GM19193 (cell line): Measurements from ENCODE around the gene MYOC.

Experiments used
- POLR2A ChIP-seq: IDR thresholded peaks from 4 replicates; pipeline ENCODE4 v1.6.1; 2011; ENCODE audit not compliant: insufficient read depth, insufficient read length; ENCODE audit errors: extremely low read depth

MYOC gene

DNA sequence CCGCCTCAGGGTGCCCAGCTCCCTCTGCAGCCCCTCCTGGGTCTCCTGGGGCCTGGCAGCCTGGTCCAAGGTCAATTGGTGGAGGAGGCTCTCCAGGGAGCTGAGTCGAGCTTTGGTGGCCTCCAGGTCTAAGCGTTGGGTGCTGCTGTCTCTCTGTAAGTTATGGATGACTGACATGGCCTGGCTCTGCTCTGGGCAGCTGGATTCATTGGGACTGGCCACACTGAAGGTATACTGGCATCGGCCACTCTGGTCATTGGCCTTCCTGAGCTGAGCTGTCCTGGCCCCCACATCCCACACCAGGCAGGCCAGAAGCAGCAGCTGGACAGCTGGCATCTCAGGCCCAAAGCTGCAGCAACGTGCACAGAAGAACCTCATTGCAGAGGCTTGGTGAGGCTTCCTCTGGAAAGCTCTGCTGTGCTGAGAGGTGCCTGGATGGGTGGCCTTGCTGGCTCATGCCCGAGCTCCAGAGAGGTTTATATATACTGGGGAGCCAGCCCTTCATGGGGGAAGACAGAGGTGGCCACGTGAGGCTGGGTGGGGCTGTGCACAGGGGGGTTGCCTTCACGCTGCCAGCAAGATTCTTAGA, at the start of gene MYOC:
MYOC (minus strand) TSS at position 455 of the 589 bp plus-strand sequence; CDS start at position 378, 77 bp downstream.
- no peak for TF ChIP-seq POLR2A

DNA sequence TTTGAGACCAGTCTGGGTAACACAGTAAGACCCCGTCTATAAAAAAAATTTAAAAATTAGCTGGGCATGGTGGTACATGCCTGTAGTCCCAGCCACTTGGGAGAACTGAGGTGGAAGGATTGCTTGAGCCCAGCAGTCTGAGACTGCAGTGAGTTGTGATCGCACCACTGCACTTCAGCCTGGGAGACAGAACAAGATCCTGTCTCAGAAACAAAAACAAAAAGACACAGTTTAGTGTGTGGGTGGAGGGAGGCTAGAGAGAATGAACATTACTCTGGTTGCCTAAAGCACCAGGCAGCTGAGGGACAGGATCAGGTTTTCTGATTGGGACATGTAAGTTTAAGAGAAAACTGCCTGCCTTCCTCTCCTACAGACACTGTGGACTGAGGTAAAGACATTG, 47.0 kb upstream of the MYOC start:
- TF ChIP-seq POLR2A, result no peak

DNA sequence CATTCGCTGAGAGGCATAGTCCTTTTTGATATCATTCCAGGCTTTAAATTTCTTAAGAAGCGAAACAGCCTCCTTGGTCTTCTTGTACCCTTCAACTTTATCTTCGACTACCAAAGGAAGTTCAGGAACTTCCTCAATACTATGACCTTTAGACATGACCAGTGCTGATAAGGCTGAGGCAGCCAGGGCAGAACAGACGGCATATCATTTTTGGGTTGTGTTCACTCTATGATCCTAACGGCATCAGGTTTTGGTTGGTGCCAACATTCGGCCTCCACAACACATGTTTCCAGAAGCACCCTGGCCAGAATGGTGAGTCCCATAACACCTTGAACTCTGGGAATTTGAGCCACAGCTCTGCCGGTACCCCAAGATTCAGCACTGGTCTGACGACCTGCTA, 31.4 kb upstream of the MYOC start:
- no peak for TF ChIP-seq POLR2A

DNA sequence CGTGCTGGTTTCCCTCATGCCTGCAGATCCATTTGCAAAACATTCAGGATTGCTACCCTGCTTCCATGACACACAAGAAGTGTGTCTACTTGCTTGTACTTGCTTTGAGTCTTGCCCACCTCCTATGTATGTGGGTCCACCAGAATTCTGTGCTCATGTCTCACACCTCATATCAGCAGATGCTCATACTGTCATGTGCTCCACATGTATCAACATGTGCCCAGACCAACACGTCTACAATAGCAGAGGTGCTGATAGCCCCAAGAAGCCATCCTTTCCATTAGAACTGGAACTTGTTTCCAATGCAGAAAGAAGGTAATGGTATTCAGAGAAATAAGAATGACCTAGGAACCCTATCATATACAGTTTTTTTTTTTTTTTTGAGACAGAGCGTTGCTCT, 27.9 kb upstream of the MYOC start:
- TF ChIP-seq POLR2A, result no peak

DNA sequence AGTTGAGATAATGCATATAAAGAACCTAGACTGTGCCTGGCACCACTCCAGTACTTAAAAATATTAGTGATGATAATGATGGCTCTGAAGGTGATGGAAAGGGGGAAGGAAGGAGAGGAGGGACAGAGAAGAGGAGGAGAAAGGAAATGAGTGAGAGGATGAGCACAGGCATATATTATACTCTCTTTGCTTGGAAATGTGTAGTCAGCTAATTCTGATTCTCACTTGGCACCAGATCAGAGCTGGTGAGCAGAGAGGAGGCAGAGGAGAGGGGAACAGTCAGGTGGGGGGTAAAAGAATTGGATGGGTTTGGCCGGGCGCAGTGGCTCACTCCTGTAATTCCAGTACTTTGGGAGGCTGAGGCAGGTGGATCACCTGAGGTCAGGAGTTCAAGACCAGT, 24.3 kb upstream of the MYOC start:
- TF ChIP-seq POLR2A, result no peak

DNA sequence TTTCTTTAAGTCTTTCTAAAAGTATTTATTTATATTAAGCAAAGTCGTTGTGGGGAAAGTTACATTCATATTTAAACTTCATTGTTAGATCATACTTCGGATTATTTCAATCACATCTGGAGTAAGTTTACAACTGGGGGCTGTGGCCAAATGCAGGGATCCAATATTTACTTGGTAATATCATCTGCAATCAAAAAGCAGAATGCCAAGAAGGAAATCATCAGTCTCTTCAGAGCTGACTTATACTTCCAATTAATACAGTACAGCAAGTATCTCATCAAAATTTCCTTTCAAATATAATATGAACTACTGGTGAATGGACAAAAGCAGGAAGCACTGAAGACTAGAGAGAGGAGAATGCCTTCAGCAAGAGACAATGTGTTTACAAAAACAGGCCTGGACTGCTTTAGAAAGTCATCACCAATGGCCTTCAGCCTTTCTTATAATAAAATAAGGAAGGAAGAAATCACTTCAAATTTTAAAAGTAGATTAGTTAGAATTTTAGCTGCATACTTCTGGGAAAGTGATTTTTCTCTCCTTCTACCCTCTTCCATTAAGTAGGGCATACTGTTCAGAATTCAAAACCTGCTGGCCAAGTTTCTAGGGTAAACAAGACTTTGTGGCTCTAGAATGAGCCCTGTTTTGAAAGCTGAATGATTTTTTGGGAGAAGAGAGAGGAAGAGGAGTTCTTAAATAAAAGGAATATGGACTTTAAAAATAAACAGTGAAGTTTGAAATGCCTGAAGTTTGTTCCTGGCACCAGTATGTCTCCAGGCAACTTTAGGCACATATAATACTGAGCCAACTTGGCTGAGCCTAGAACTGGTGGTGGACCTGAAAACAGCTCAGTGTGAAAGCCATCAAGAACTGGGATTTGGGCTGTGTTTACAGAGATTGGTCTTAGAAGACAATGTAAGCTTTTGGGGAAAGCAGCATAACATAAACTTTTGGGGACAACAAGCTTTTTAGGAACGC, 22.2 kb upstream of the MYOC start:
- TF ChIP-seq POLR2A, result no peak

DNA sequence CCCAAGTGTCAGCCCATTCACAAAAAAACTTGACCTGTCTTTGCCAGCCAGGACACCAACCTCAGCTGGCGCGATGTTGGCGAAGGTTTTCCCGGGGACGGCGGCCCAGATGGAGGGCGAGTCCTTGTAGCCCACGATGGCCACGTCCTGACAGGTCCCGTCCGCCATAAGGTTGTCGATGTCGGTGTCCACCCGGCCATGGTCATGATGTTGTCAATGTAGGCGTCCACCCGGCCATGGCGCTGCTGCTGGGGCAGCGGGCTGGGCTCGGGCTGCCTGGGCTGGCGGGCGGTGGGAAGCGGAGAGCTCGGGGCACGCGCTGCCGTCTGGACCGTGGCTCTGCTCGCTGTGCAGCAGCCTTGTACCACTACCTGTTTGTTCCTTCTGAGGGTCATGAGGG, 18.3 kb upstream of the MYOC start:
- TF ChIP-seq POLR2A, result no peak

DNA sequence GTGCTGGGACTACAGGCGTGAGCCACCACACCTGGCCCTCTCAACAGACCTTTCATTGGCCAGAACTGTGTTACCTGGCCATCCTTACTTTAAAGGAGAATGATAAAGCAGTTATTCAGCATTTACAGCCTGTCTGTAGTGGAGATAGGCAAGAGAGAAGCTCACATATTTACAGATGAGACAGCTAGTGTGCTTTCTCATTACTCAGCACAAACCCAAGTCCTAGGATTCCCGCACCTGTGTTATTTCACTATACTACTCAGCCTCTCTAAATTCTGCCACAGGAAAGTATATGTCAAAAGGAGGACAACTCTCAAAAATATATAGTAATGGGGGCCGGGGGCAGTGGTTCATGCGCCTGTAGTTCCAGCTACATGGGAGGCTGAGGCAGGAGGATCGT, 15.9 kb upstream of the MYOC start:
- TF ChIP-seq POLR2A, result no peak

DNA sequence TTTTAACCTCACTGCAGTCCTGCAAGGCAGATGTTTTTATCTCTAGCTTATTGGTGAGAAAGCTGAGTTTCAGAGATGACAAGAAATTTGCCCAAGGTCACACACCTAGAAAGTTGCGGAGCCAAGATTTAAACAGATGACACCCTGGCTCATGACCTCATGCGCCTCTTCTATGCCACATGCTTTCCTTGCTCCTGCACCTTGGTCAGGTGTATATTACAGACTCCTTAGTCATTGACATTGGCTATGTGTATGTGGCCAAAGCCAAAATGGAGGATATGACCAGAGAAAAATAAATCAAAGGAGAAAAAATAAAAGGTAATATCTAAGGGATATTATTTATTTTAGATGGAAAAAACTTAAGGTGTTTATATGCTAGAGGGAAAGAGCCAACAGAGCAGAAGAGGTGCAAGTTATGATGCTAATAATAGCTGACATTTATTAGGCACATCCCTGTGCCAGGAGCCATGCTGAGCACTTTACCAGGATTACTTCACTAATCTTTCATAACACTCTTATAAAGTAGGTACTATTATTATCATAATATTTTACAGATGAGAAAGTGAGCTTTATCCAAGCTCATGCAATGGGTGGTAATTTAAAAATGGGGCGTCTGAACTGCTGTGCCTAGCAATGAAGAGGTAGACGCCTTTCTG, 13.8 kb upstream of the MYOC start:
- no peak for TF ChIP-seq POLR2A

DNA sequence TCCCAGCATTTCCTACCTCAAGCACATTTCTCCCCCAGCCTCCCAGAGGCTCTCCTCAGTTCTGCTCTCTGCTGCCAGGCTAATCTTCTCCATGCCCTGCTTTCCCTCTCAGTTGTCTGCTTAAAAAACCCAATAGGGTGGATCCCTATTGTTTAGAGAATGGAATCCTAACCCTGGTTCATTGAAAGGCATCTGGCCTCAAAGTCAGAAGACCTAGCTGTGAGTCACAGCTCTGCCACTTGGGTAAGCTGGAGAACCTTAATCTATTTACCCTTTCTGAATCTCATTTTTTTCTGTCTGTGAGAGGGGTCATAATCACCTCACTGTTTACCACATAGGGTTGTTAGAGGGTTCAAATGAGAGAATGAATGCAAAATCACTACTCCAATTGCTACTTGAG, 12.5 kb upstream of the MYOC start:
- no peak for TF ChIP-seq POLR2A

DNA sequence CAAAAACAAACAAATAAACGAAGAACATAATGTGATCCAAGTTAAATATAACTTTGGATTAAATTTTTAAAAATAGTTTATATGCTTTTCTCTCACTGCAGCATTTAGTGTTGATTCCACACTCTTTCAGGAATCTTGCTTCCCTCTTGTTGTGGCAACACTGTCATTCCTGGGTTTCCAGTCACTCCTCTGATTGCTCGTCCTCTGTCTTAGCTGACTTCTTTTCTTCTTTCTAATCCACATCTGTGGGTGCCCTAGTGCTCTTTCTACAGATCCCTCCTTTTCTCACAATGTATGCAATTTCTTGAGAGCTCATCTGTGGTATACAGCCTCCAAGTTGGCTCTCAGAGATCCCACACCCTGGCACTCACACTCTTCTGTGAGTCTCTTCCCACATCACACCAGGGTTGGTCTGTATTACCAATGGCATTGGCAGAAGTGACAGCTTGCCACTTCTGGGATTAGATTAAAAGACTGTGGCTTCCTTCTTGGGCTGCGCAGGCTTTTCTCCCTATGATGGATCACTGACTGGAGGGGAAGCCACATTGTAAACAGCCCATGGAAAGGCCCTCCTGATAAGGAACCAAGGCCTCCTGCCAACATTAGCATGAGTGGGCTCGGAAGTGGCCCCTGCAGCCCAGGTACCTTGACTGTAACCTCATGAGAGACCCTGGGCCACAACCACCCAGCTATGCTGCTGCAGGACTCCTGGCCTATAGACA, 11.5 kb upstream of the MYOC start:
- TF ChIP-seq POLR2A, result no peak

DNA sequence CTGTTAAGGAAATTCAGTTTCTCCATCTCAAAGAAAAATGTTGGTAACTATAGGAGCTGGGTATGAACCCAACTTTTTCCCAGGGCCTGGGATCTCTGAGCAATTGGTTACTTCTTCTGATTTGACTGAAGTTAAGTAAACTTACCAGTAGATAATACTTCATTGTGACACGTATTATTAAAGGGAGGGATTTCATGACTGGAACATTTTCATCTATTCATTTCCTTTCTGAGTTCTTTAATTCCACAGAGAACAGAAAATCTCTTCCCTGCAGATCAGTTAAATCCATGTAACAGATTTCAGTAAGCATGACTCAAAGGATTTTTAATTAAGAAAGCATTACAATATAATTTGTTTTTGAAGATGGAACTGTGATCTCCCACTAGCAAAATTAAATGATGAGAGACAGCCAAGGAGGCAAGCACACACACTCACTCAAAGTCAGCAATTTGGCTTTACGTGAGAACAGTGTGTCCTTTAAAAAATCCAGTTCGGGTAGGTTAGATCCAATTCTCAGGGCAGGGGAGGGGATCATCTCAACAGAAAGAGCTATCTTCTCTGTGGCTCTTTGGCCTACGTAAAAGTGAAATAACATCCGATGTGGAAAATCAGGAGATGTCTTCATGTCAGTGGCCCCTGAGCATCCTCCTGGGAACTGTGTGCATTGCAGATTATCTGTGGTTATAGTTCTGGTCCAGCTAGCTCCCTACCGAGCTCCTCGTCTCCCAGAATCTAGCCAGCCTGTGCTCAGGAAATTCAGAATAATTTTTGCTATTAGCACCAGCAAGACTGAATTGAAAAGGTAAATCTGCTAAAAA, 10.8 kb upstream of the MYOC start:
- no peak for TF ChIP-seq POLR2A

DNA sequence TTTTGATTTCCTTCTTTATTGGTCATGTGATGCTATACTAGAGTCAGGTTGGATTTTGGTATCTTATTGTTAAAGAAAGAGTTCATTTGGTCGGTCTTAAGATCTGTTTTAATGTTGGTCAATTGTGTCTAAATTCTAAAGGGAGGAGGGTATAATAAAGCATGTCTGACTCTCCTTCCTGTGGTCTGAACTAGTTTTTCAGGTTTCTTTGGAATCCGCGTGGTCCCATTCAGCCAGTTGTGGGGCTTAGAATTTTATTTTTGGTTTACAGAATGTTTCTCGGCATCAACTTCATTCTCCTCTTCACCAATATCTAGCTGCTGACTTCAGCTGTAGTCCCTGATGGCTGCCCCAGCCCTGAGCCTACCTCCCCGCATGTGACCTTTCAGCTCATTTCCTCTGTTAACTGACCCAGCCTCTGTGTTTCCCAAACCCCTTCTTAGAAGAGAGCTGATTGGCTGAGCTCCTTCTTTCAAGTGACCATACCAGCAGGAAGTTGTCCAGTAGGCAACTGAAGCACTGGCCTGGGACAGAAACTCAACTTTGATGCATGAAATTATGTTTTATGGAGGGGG, 8.7 kb upstream of the MYOC start:
- no peak for TF ChIP-seq POLR2A

DNA sequence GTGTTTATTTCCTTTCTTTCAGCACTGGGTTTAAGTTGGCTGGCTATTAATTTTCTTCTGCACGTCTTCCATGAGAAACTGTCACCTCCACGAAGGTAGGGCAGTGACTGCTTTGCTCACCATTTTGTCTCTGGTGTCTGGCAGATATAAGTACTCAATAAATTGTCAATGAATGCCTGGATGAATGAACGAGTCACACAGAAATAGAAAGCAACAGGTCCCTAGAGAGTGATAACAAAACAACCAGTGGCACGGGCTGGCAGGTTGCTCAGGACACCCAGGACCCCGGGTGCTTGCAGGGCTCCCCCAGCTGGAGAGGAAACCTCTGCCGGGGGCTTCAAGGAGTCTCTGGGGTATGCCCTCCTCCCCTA, 3.2 kb upstream of the MYOC start:
- TF ChIP-seq POLR2A, result no peak
